ENCODE results near the gene EIF4H. TPM values are rescaled to one million over a fixed set of nuclear protein-coding genes. Genes with fewer than 3 reads are reported as not detected.

Gene EIF4H
- total and polyA plus RNA-seq, 2 donors (not counting 3 experiments of a cell fraction or from before 2014, with no cell fraction given): 406 to 415 TPM

- Histone ChIP-seq H3K9me1 (replicated peaks; ENCODE audit: control insufficient read depth, extremely low read depth, insufficient read depth, low read length) (no peaks in the 10 kb centered on the region), H3K79me2 (ENCODE audit: control insufficient read depth, insufficient read depth, low read length) (no peaks in the 10 kb centered on the region), H3K27me3 (ENCODE audit: control insufficient read depth in 2 of 2, insufficient read depth in 2 of 2, low read length in 2 of 2) (no peaks in the 10 kb centered on the region), H3K36me3 (ENCODE audit: control insufficient read depth in 2 of 2, extremely low read depth in 1 of 2, insufficient read depth in 2 of 2, low read length in 2 of 2) (no peaks in the 10 kb centered on the region), H3K4me3 (replicated peaks in 1 of 3; ENCODE audit: insufficient read depth in 1 of 3, low read depth in 1 of 3, low read length in 3 of 3) (no peak overlapping the region), H3K4me2 (ENCODE audit: insufficient read depth, low read length) (no peak overlapping the region), H3K9me3 (replicated peaks; ENCODE audit: control insufficient read depth, insufficient read depth, low read length) (no peaks in the 10 kb centered on the region), H3K4me1 (ENCODE audit: control insufficient read depth, extremely low read depth, insufficient read depth, low read length) (no peaks in the 10 kb centered on the region), H4K20me1 (replicated peaks; ENCODE audit: control insufficient read depth, extremely low read depth, insufficient read depth, low read length) (no peaks in the 10 kb centered on the region), H3K27ac (ENCODE audit: insufficient read depth, low read depth, low read length) (no peak overlapping the region), H3K9ac (replicated peaks; ENCODE audit: extremely low read depth, insufficient read depth, low read length) (no peak overlapping the region), H2AFZ (ENCODE audit: low read depth, low read length) (no peak overlapping the region)
- FAIRE-seq: no peak
- TF ChIP-seq GATA2 (IDR thresholded peaks at IDR 0.05; ENCODE audit: insufficient read depth, insufficient read length, low read depth, low read length): no peak
- no peak for TF ChIP-seq JUN (IDR thresholded peaks at IDR 0.05; ENCODE audit: borderline replicate concordance, insufficient read depth, insufficient read length, low read depth)
- no peak for TF ChIP-seq CTCF (IDR thresholded peaks at IDR 0.05; ENCODE audit: extremely low read depth in 1 of 2, insufficient read depth in 1 of 2, low read depth in 1 of 2, low read length in 2 of 2)
- TF ChIP-seq EZH2 (IDR thresholded peaks at IDR 0.05; ENCODE audit: borderline replicate concordance, low read depth, low read length, severe bottlenecking): no peak
- no peak for TF ChIP-seq FOS (IDR thresholded peaks at IDR 0.05; ENCODE audit: borderline replicate concordance, insufficient read depth, low read length)
- no peak for TF ChIP-seq MYC (IDR thresholded peaks at IDR 0.05; ENCODE audit: low read depth, low read length)
- TF ChIP-seq MAX (IDR thresholded peaks at IDR 0.05; ENCODE audit: insufficient read depth, insufficient read length): no peak
- TF ChIP-seq POLR2AphosphoS5 (IDR thresholded peaks at IDR 0.05; ENCODE audit: insufficient read depth, low read depth, low read length): no peak
- TF ChIP-seq POLR2A (IDR thresholded peaks at IDR 0.05; ENCODE audit: low read depth, low read length): no peak
- ChIA-PET POLR2A (interaction anchor here (0.5 kb wide), 1 partner anchor 11 kb away, joined by 3 read pairs; no protein-coding TSS in a partner anchor), CTCF (interaction anchor here (0.7 to 2.7 kb wide), 5 partner anchors 8 to 183 kb away, joined by 3 to 17 read pairs (median 4); partner anchors contain the start of gene LAT2)
- intact Hi-C loops (cut with micrococcal nuclease): no loop called here
- DNase-seq (ENCODE audit: low read depth, low spot score): no peak
- dilution Hi-C loops (cut with MboI; ENCODE audit: extremely low pct_ligation_motif_present, low sequenced_read_pairs): no loop called here
- BruUV-seq (replicated peaks): no TSS peak
Observed at GRCh38 chr7:74217455-74218342, 43.5 kb downstream of the EIF4H start.
